H1 (cell line): ENCODE results near the gene INPP5A. TPM values are rescaled to one million over a fixed set of nuclear protein-coding genes. Genes with fewer than 3 reads are reported as not detected.

Experiments used
- CTCF ChIA-PET: fragments of 300-600 bp; sonication (Branson Sonifier 250); formaldehyde crosslinking; loops from one replicate; lab custom pipeline; 2021; ENCODE audit not compliant: partially characterized antibody; lab: Charles Lee
- POLR2A ChIA-PET: fragments of 300-600 bp; sonication (Branson Sonifier 250); formaldehyde crosslinking; loops from one replicate; lab custom pipeline; 2021; ENCODE audit warnings: inconsistent platforms; ENCODE audit not compliant: partially characterized antibody; lab: Charles Lee
- DNase-seq, 2 experiments: peaks; one replicate each; pipeline versions ENCODE4 v3.0.0 to v3.0.0-alpha.2; 2010 to 2022; ENCODE audit warnings: low spot score in 2 of 2, low read depth in 1 of 2, mixed read lengths in 1 of 2
- FAIRE-seq: peaks from 2 replicates; lab custom pipeline; 2011; peaks lifted over from hg19 to GRCh38; lab: Jason Lieb, UNC
- H2AFZ ChIP-seq: 2 replicates; pipeline ENCODE4 v1.8.1; 2012; ENCODE audit warnings: low read length, inconsistent platforms
- H2AK5ac ChIP-seq: 2 replicates; pipeline ENCODE4 v1.6.1; 2013; ENCODE audit warnings: low read depth, low read length
- H2BK120ac ChIP-seq: replicated peaks from 2 replicates; pipeline ENCODE3; 2013; ENCODE audit warnings: low read depth, low read length, inconsistent platforms
- H2BK12ac ChIP-seq: 2 replicates; pipeline ENCODE4 v1.6.1; 2013; ENCODE audit warnings: low read depth, low read length
- H2BK15ac ChIP-seq: 2 replicates; pipeline ENCODE4 v1.6.1; 2013; ENCODE audit warnings: low read length
- H2BK20ac ChIP-seq: 2 replicates; pipeline ENCODE4 v1.6.1; 2013; ENCODE audit warnings: low read length
- H2BK5ac ChIP-seq: 2 replicates; pipeline ENCODE4 v1.6.1; 2013; ENCODE audit warnings: low read depth, low read length
- H3K14ac ChIP-seq: 2 replicates; pipeline ENCODE4 v1.6.1; 2013; ENCODE audit warnings: inconsistent platforms; ENCODE audit not compliant: insufficient read length
- H3K18ac ChIP-seq: 2 replicates; pipeline ENCODE4 v1.6.1; 2013; ENCODE audit warnings: low read length; ENCODE audit errors: extremely low read depth
- H3K23ac ChIP-seq: 2 replicates; pipeline ENCODE4 v1.6.1; 2013; ENCODE audit warnings: inconsistent platforms; ENCODE audit not compliant: insufficient read length
- H3K23me2 ChIP-seq: 2 replicates; pipeline ENCODE4 v1.6.1; 2013; ENCODE audit warnings: low read depth, low read length
- H3K27ac ChIP-seq: 2 replicates; pipeline ENCODE4 v1.6.1; 2011; ENCODE audit warnings: low read depth, low read length, inconsistent platforms
- H3K27me3 ChIP-seq, 4 experiments: replicated peaks in 1 of 4; 1 replicate in 1 of 4; 2 replicates in 3 of 4; pipeline versions ENCODE4 v1.6.1 to v1.8.1; 2011 to 2013; ENCODE audit warnings: low read length in 3 of 4, mild to moderate bottlenecking in 3 of 4, inconsistent platforms in 2 of 4, mixed read lengths in 2 of 4, moderate library complexity in 1 of 4; ENCODE audit not compliant: control insufficient read depth in 3 of 4, insufficient read depth in 3 of 4; ENCODE audit errors: extremely low read depth in 1 of 4
- H3K36me3 ChIP-seq, 4 experiments: 2 replicates each; pipeline versions ENCODE4 v1.6.1 to v1.8.1; 2011 to 2013; ENCODE audit warnings: mild to moderate bottlenecking in 4 of 4, low read length in 3 of 4, moderate library complexity in 2 of 4, control low read depth in 1 of 4, inconsistent platforms in 1 of 4; ENCODE audit not compliant: insufficient read depth in 4 of 4, control insufficient read depth in 2 of 4
- H3K4ac ChIP-seq: replicated peaks from 2 replicates; pipeline ENCODE3; 2013; ENCODE audit warnings: low read length, low read depth, mixed read lengths, inconsistent platforms; ENCODE audit not compliant: insufficient read length
- H3K4me1 ChIP-seq, 4 experiments: replicated peaks in 1 of 4; 1 replicate in 1 of 4; 2 replicates in 3 of 4; pipeline versions ENCODE4 v1.6.1 to v1.8.1; 2011 to 2013; ENCODE audit warnings: low read length in 3 of 4, inconsistent platforms in 2 of 4, mixed read lengths in 1 of 4; ENCODE audit not compliant: insufficient read depth in 4 of 4, control insufficient read depth in 3 of 4
- H3K4me2 ChIP-seq, 2 experiments: 2 replicates each; pipeline versions ENCODE4 v1.6.1 to v1.8.1; 2011 to 2013; ENCODE audit warnings: low read depth in 2 of 2, low read length in 2 of 2, control low read depth in 1 of 2, inconsistent platforms in 1 of 2, mild to moderate bottlenecking in 1 of 2; ENCODE audit not compliant: insufficient read depth in 1 of 2
- H3K4me3 ChIP-seq, 4 experiments: fragments of 200-600, 300-600 bp in 1 of 4; sonication (generic), shearing (Covaris generic), sonication (Bioruptor Twin) in 1 of 4; 2 replicates each; pipeline versions ENCODE4 v1.5.1 to v1.8.1; 2011 to 2016; ENCODE audit warnings: low read length in 4 of 4, low read depth in 3 of 4, control low read depth in 2 of 4, inconsistent platforms in 2 of 4, mild to moderate bottlenecking in 2 of 4, mixed read lengths in 1 of 4, moderate library complexity in 1 of 4; ENCODE audit not compliant: insufficient read depth in 2 of 4; ENCODE audit errors: extremely low read depth in 1 of 4
- H3K56ac ChIP-seq: replicated peaks from 2 replicates; pipeline ENCODE3; 2013; ENCODE audit warnings: low read depth, mild to moderate bottlenecking, mixed read lengths, low read length, inconsistent platforms; ENCODE audit not compliant: insufficient read length
- H3K79me1 ChIP-seq: 2 replicates; pipeline ENCODE4 v1.6.1; 2013; ENCODE audit warnings: low read depth, low read length, control low read depth
- H3K79me2 ChIP-seq, 2 experiments: 2 replicates each; pipeline versions ENCODE4 v1.6.1 to v1.8.1; 2012 to 2013; ENCODE audit warnings: low read length in 2 of 2, mild to moderate bottlenecking in 2 of 2, inconsistent platforms in 1 of 2; ENCODE audit not compliant: insufficient read depth in 2 of 2, control insufficient read depth in 1 of 2
- H3K9ac ChIP-seq, 4 experiments: replicated peaks in 1 of 4; 1 replicate in 1 of 4; 2 replicates in 3 of 4; pipeline versions ENCODE4 v1.6.1 to v1.8.1; 2011 to 2013; ENCODE audit warnings: low read depth in 3 of 4, low read length in 3 of 4, control low read depth in 2 of 4, mild to moderate bottlenecking in 2 of 4, moderate library complexity in 2 of 4, inconsistent platforms in 1 of 4; ENCODE audit errors: extremely low read depth in 1 of 4
- H3K9me3 ChIP-seq, 2 experiments: 2 replicates each; pipeline versions ENCODE4 v1.6.1 to v1.8.1; 2012 to 2013; ENCODE audit warnings: mild to moderate bottlenecking in 2 of 2, moderate library complexity in 2 of 2, control low read depth in 1 of 2, inconsistent platforms in 1 of 2, low read depth in 1 of 2, low read length in 1 of 2, mixed read lengths in 1 of 2; ENCODE audit not compliant: insufficient read depth in 2 of 2
- H4K20me1 ChIP-seq, 2 experiments: replicated peaks in 1 of 2; 2 replicates each; pipeline versions ENCODE3 to v1.8.1; 2011 to 2013; ENCODE audit warnings: inconsistent platforms in 2 of 2, low read length in 2 of 2, mild to moderate bottlenecking in 1 of 2; ENCODE audit not compliant: insufficient read depth in 2 of 2, control insufficient read depth in 1 of 2
- H4K5ac ChIP-seq: 2 replicates; pipeline ENCODE4 v1.6.1; 2013; ENCODE audit warnings: low read length, low read depth, mixed read lengths, inconsistent platforms; ENCODE audit not compliant: insufficient read length
- H4K8ac ChIP-seq: 2 replicates; pipeline ENCODE4 v1.8.0; 2013; ENCODE audit warnings: mild to moderate bottlenecking, moderate library complexity, low read length, inconsistent platforms; ENCODE audit not compliant: insufficient read depth; ENCODE audit errors: extremely low read depth
- H4K91ac ChIP-seq: replicated peaks from 2 replicates; pipeline ENCODE3; 2013; ENCODE audit warnings: low read length, mixed read lengths, inconsistent platforms; ENCODE audit not compliant: insufficient read length
- ATF2 ChIP-seq: IDR thresholded peaks from 2 replicates; pipeline ENCODE4 v1.6.1; 2012; ENCODE audit warnings: low read length, inconsistent platforms
- BRCA1 ChIP-seq: IDR thresholded peaks from 2 replicates; pipeline ENCODE4 v1.6.1; 2012; ENCODE audit warnings: low read depth, low read length, improper control_type of control experiment
- CBX5 ChIP-seq: fragments of 300-800, 300-1000 bp; sonication (generic); IDR thresholded peaks from 2 replicates; pipeline ENCODE4 v1.7.1; 2016; ENCODE audit warnings: antibody characterized with exemption, low read length, low read depth
- EGR1 ChIP-seq: IDR thresholded peaks from 2 replicates; pipeline ENCODE4 v1.6.1; 2011; ENCODE audit warnings: low read depth, low read length, borderline replicate concordance
- JUN ChIP-seq: IDR thresholded peaks from 2 replicates; pipeline ENCODE4 v1.6.1; 2011; ENCODE audit warnings: low read depth, mild to moderate bottlenecking, improper control_type of control experiment, low read length
- KDM4A ChIP-seq: IDR thresholded peaks from one replicate; pipeline ENCODE4 v1.7.1; 2012; ENCODE audit warnings: low read depth, mild to moderate bottlenecking, moderate library complexity, low read length, inconsistent platforms; ENCODE audit not compliant: severe bottlenecking
- MAFK ChIP-seq: IDR thresholded peaks from 2 replicates; pipeline ENCODE4 v1.6.1; 2012; ENCODE audit warnings: low read depth, mild to moderate bottlenecking, improper control_type of control experiment, low read length
- RNF2 ChIP-seq: fragments of 200-900, 300-1000 bp; sonication (generic); IDR thresholded peaks from 2 replicates; pipeline ENCODE4 v1.7.1; 2016; ENCODE audit warnings: borderline replicate concordance, low read depth, mild to moderate bottlenecking, antibody characterized with exemption, low read length; ENCODE audit not compliant: poor library complexity, severe bottlenecking; ENCODE audit errors: missing control alignments
- SIX5 ChIP-seq: IDR thresholded peaks from 2 replicates; pipeline ENCODE4 v1.6.1; 2011; ENCODE audit warnings: mild to moderate bottlenecking, low read depth, low read length
- SUZ12 ChIP-seq: fragments of 200-600 bp; sonication (generic); IDR thresholded peaks from 2 replicates; pipeline ENCODE4 v1.6.1; 2012; ENCODE audit warnings: mild to moderate bottlenecking, inconsistent platforms, low read length, moderate library complexity, mixed read lengths
- TAF1 ChIP-seq: IDR thresholded peaks from 2 replicates; pipeline ENCODE4 v1.6.1; 2011; ENCODE audit warnings: mild to moderate bottlenecking, low read depth, low read length
- YY1 ChIP-seq: IDR thresholded peaks from 2 replicates; pipeline ENCODE4 v1.6.1; 2011; ENCODE audit warnings: low read depth, mild to moderate bottlenecking, low read length
- ZNF274 ChIP-seq: IDR thresholded peaks from 2 replicates; pipeline ENCODE4 v1.7.0; 2012; ENCODE audit warnings: low read length, borderline replicate concordance; ENCODE audit errors: extremely low read depth
- WGBS, 2 experiments: shearing (Covaris generic) in 1 of 2; methylation state at CpG; one replicate each; pipeline versions ENCODE4 v1.1.6 to v1.1.7; 2013 to 2015; ENCODE audit warnings: low lambda C conversion rate in 2 of 2, mixed read lengths in 2 of 2, inconsistent platforms in 1 of 2, low coverage in 1 of 2, missing lambda C conversion rate in 1 of 2; ENCODE audit not compliant: insufficient replicate concordance in 2 of 2, insufficient coverage in 1 of 2, insufficient read length in 1 of 2; ENCODE audit errors: extremely low coverage in 1 of 2, missing lambda C conversion rate in 1 of 2; 5-methylcytosine and 5-hydroxymethylcytosine counted together
- polyA plus RNA-seq, 7 experiments: library from polyadenylated mRNA; depleted of rRNA in 3 of 7; stranded (reverse) in 5 of 7; unstranded in 2 of 7; fragments of >200 nt in 5 of 7; fragments of 200-250 nt in 2 of 7; gene quantifications; 1 replicate in 5 of 7; 2 replicates in 1 of 7; 4 replicates in 1 of 7; pipeline versions ENCODE4 v1.2.1 to v1.2.3, GENCODE V29; 2011 to 2013; ENCODE audit warnings: missing spikeins in 2 of 7, mixed read lengths in 2 of 7
- total RNA-seq: library from RNA; stranded (reverse); fragmentation: NEBNext Ultra II Directional; extraction: Animal tissue kit (Norgen Biotek cat#: 25700); gene quantifications from 2 replicates; pipeline ENCODE4 v1.2.1, GENCODE V29; 2021

Gene INPP5A
- total and polyA plus RNA-seq, 2 of the 8 experiments (the other 6 are each of a cell fraction or from before 2014, with no cell fraction given) = 19.7 to 27.5 TPM

GRCh38 chr10:132600416-132600815 is 62.8 kb downstream of the INPP5A start:
- Histone ChIP-seq H3K18ac (no peak overlapping the region), H2BK5ac (no peak overlapping the region)
- FAIRE-seq = no peak
- TF ChIP-seq ATF2 = no peak
- no peak for TF ChIP-seq ZNF274
- no peak for TF ChIP-seq MAFK
- no peak for TF ChIP-seq TAF1
- TF ChIP-seq RNF2 = no peak
- TF ChIP-seq JUN = no peak
- TF ChIP-seq BRCA1 = no peak
- no peak for TF ChIP-seq KDM4A
- no peak for TF ChIP-seq YY1
- TF ChIP-seq CBX5 = no peak
- no peak for TF ChIP-seq EGR1
- no peak for TF ChIP-seq SUZ12
- TF ChIP-seq SIX5 = no peak

More at GRCh38 chr10:132600416-132600815, 62.8 kb downstream of the INPP5A start:
- Histone ChIP-seq H3K79me1 (peaks cover 7% of the 10 kb centered on the region), H4K91ac (no peak overlapping the region), H3K9ac (no peak overlapping the region), H2BK12ac (no peak overlapping the region), H2AFZ (no peak overlapping the region), H2BK15ac (no peak overlapping the region), H3K23ac (no peak overlapping the region), H3K56ac (no peak overlapping the region), H4K20me1 (peaks cover 0 to 6% of the 10 kb centered on the region in 2 experiments), H3K79me2 (peaks cover 0 to 4% of the 10 kb centered on the region in 2 experiments; a peak in 1 of 4 replicates), H3K36me3 (no peaks in the 10 kb centered on the region), H3K27me3 (no peaks in the 10 kb centered on the region; a peak in 2 of 7 replicates), H3K4me3 (no peak overlapping the region), H2BK20ac (no peak overlapping the region), H4K5ac (no peak overlapping the region), H2AK5ac (no peak overlapping the region), H3K4ac (no peak overlapping the region), H3K27ac (no peak overlapping the region), H4K8ac (no peak overlapping the region), H3K14ac (no peak overlapping the region), H3K4me2 (no peak overlapping the region), H2BK120ac (no peak overlapping the region), H3K4me1 (no peaks in the 10 kb centered on the region), H3K23me2 (no peaks in the 10 kb centered on the region), H3K9me3 (peaks cover 20 to 30% of the 10 kb centered on the region in 2 experiments)
- WGBS, 2 experiments = 85% methylated on average over 3 of the region's 3 CpGs; no CpG with 5 or more reads in 1 of the 2 experiments
- DNase-seq = no peak
- ChIA-PET POLR2A (no interaction called here), CTCF (interaction anchor here (1.3 kb wide), 1 partner anchor 141 kb away, joined by 3 read pairs; no protein-coding TSS in a partner anchor)
